NT2/D1 (cell line): Measurements from ENCODE around the gene PRKAG2.

Source experiments
- SUZ12 ChIP-seq: IDR thresholded peaks from 2 replicates; pipeline ENCODE4 v1.6.1; 2011; ENCODE audit not compliant: insufficient read length, insufficient read depth; ENCODE audit errors: extremely low read depth
- YY1 ChIP-seq: IDR thresholded peaks from 2 replicates; pipeline ENCODE4 v1.6.1; 2011; ENCODE audit not compliant: insufficient read length, insufficient read depth
- ZNF274 ChIP-seq: IDR thresholded peaks from 2 replicates; pipeline ENCODE4 v1.6.1; 2011; ENCODE audit warnings: mild to moderate bottlenecking, low read depth, low read length

DNA sequence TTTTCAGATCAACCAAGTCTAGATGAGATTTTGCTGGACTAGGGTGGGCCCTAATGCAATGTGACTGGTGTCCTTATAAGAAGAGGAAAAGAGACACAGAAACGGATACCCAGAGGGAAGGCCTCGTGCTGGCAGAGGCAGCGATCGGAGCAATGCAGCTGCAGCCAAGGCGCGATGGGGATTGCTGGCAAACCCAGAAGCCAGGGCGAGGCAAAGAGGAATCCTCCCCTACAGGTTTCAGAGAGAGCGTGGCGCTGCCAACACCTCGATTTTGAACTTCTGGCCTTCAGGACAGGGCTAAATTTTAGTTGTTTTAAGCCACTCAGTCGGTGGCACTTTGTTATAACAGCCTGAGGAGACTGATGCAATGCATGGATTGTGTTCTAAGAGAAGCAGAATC, 200.2 kb downstream of the PRKAG2 start:
- TF ChIP-seq YY1: no peak
- no peak for TF ChIP-seq ZNF274
- TF ChIP-seq SUZ12: no peak
